ACC112 (cell line): ENCODE measurements around the gene ENTPD6.

Experiments used
- H2AFZ ChIP-seq: fragments of 200-600 bp; sonication (generic); one replicate; pipeline ENCODE4 v1.6.0; 2017; ENCODE audit warnings: antibody characterized with exemption, low read length; ENCODE audit not compliant: unreplicated experiment
- H3K27ac ChIP-seq: fragments of 200-600 bp; sonication (generic); 2 replicates; pipeline ENCODE4 v1.5.1; 2014; ENCODE audit warnings: low read depth, mild to moderate bottlenecking, antibody characterized with exemption, low read length, moderate library complexity
- H3K27me3 ChIP-seq: fragments of 200-600 bp; sonication (generic); 2 replicates; pipeline ENCODE4 v1.6.1; 2014; ENCODE audit warnings: mild to moderate bottlenecking, antibody characterized with exemption, low read length, moderate library complexity, mixed read lengths; ENCODE audit not compliant: insufficient read depth
- H3K36me3 ChIP-seq: fragments of 200-600 bp; sonication (generic); 2 replicates; pipeline ENCODE4 v1.6.1; 2016; ENCODE audit warnings: mild to moderate bottlenecking, antibody characterized with exemption, low read length, moderate library complexity, mixed read lengths; ENCODE audit not compliant: insufficient read depth
- H3K4me1 ChIP-seq: fragments of 200-600 bp; sonication (generic); one replicate; pipeline ENCODE4 v1.6.1; 2016; ENCODE audit warnings: low read length, mixed read lengths; ENCODE audit not compliant: insufficient read depth, unreplicated experiment, control insufficient read depth
- H3K4me3 ChIP-seq: fragments of 200-600 bp; sonication (generic); 2 replicates; pipeline ENCODE4 v1.5.1; 2014; ENCODE audit warnings: mild to moderate bottlenecking, low read depth, low read length
- H3K79me2 ChIP-seq: fragments of 200-600 bp; sonication (generic); one replicate; pipeline ENCODE4 v1.6.0; 2016; ENCODE audit warnings: low read length; ENCODE audit not compliant: control insufficient read depth, unreplicated experiment, insufficient read depth

ENTPD6 gene

GRCh38 chr20:25252686-25253421, 57.3 kb downstream of the ENTPD6 start:
- Histone ChIP-seq H3K79me2 (peaks cover 94% of the 10 kb centered on the region), H3K36me3 (peaks cover 24% of the 10 kb centered on the region), H3K27me3 (no peaks in the 10 kb centered on the region), H3K4me3 (peak overlapping the region; percentile 99; the same call in 1 of the 2 replicates), H3K4me1 (peaks cover 57% of the 10 kb centered on the region), H2AFZ (no peak overlapping the region), H3K27ac (no peak overlapping the region)

GRCh38 chr20:25253606-25254275, 58.2 kb downstream of the ENTPD6 start:
- no peak overlapping the region for H3K4me3 ChIP-seq
- H3K27ac ChIP-seq = no peak overlapping the region
- peaks cover 97% of the 10 kb centered on the region for H3K79me2 ChIP-seq
- no peak overlapping the region for H2AFZ ChIP-seq
- no peaks in the 10 kb centered on the region for H3K27me3 ChIP-seq
- peaks cover 30% of the 10 kb centered on the region for H3K36me3 ChIP-seq
- H3K4me1 ChIP-seq = peaks cover 57% of the 10 kb centered on the region

GRCh38 chr20:25254571-25254970, 59.1 kb downstream of the ENTPD6 start:
- H3K4me1 ChIP-seq = peaks cover 57% of the 10 kb centered on the region
- H3K27me3 ChIP-seq = no peaks in the 10 kb centered on the region
- H3K79me2 ChIP-seq = peaks cover 97% of the 10 kb centered on the region
- H3K27ac ChIP-seq = peak overlapping the region; percentile 44; the same call in 1 of the 2 replicates
- H3K36me3 ChIP-seq = peaks cover 38% of the 10 kb centered on the region
- no peak overlapping the region for H3K4me3 ChIP-seq
- no peak overlapping the region for H2AFZ ChIP-seq

GRCh38 chr20:25254986-25255680, 59.6 kb downstream of the ENTPD6 start:
- Histone ChIP-seq H3K4me1 (peaks cover 54% of the 10 kb centered on the region), H3K27ac (peak overlapping the region; percentile 44; the same call in 1 of the 2 replicates), H3K27me3 (no peaks in the 10 kb centered on the region), H3K36me3 (peaks cover 42% of the 10 kb centered on the region), H3K79me2 (peaks cover 96% of the 10 kb centered on the region), H3K4me3 (no peak overlapping the region), H2AFZ (no peak overlapping the region)

- peaks cover 46% of the 10 kb centered on the region for H3K36me3 ChIP-seq
- H3K79me2 ChIP-seq = peaks cover 84% of the 10 kb centered on the region
- H3K27ac ChIP-seq = peak overlapping the region; percentile 42; the same call in 1 of the 2 replicates
- H3K4me3 ChIP-seq = no peak overlapping the region
- no peaks in the 10 kb centered on the region for H3K27me3 ChIP-seq
- no peak overlapping the region for H2AFZ ChIP-seq
- H3K4me1 ChIP-seq = peaks cover 43% of the 10 kb centered on the region
Observed at GRCh38 chr20:25256226-25256859, 60.8 kb downstream of the ENTPD6 start.

GRCh38 chr20:25257130-25257529, 61.6 kb downstream of the ENTPD6 start:
- Histone ChIP-seq H3K36me3 (peaks cover 46% of the 10 kb centered on the region), H3K79me2 (peaks cover 78% of the 10 kb centered on the region), H3K27ac (no peak overlapping the region), H3K4me3 (no peak overlapping the region), H2AFZ (no peak overlapping the region), H3K27me3 (no peaks in the 10 kb centered on the region), H3K4me1 (peaks cover 35% of the 10 kb centered on the region)

- Histone ChIP-seq H3K36me3 (peaks cover 42% of the 10 kb centered on the region), H2AFZ (no peak overlapping the region), H3K79me2 (peaks cover 71% of the 10 kb centered on the region), H3K27ac (no peak overlapping the region), H3K4me3 (no peak overlapping the region), H3K4me1 (peaks cover 28% of the 10 kb centered on the region), H3K27me3 (no peaks in the 10 kb centered on the region)
Observed at GRCh38 chr20:25257756-25258475, 62.4 kb downstream of the ENTPD6 start.

GRCh38 chr20:25258476-25258805, 62.9 kb downstream of the ENTPD6 start:
- Histone ChIP-seq H3K79me2 (peaks cover 67% of the 10 kb centered on the region), H3K27ac (no peak overlapping the region), H3K4me1 (peaks cover 26% of the 10 kb centered on the region), H3K27me3 (no peaks in the 10 kb centered on the region), H3K4me3 (no peak overlapping the region), H2AFZ (no peak overlapping the region), H3K36me3 (peaks cover 42% of the 10 kb centered on the region)

GRCh38 chr20:25258828-25259227, 63.3 kb downstream of the ENTPD6 start:
- H3K36me3 ChIP-seq = peaks cover 42% of the 10 kb centered on the region
- H3K4me3 ChIP-seq = no peak overlapping the region
- H2AFZ ChIP-seq = no peak overlapping the region
- H3K79me2 ChIP-seq = peaks cover 63% of the 10 kb centered on the region
- H3K27me3 ChIP-seq = no peaks in the 10 kb centered on the region
- peaks cover 26% of the 10 kb centered on the region for H3K4me1 ChIP-seq
- H3K27ac ChIP-seq = no peak overlapping the region

- H3K4me3 ChIP-seq = no peak overlapping the region
- peaks cover 40% of the 10 kb centered on the region for H3K36me3 ChIP-seq
- peaks cover 25% of the 10 kb centered on the region for H3K4me1 ChIP-seq
- H3K79me2 ChIP-seq = peaks cover 59% of the 10 kb centered on the region
- H2AFZ ChIP-seq = no peak overlapping the region
- no peak overlapping the region for H3K27ac ChIP-seq
- H3K27me3 ChIP-seq = no peaks in the 10 kb centered on the region
Observed at GRCh38 chr20:25259358-25259757, 63.8 kb downstream of the ENTPD6 start.
